SH-SY5Y (cell line): Measurements from ENCODE around the gene KRTAP10-7.

Source experiments
- GATA2 ChIP-seq: IDR thresholded peaks from 2 replicates; pipeline ENCODE4 v1.6.1; 2011; ENCODE audit warnings: mild to moderate bottlenecking, low read depth, low read length
- GATA3 ChIP-seq: IDR thresholded peaks from 2 replicates; pipeline ENCODE4 v1.6.1; 2011; ENCODE audit warnings: low read depth, mild to moderate bottlenecking, low read length, moderate library complexity

GRCh38 chr21:44556879-44557278, 43.5 kb upstream of the KRTAP10-7 start:
- TF ChIP-seq GATA2 (no peak), GATA3 (no peak)
